Stimulated activated CD4-positive, alpha-beta T cell treated with anti-CD3 and anti-CD28 coated beads, Interleukin-1b, Interleukin-23, amount 100 ng/mL, for 4 hours (primary cell): Measurements from ENCODE around the gene DYNC1I2.
"Not testable (repeated sequence)": the region's sequence is repeated elsewhere in the genome, so short reads cannot be mapped to it uniquely, and the experiment has no call there.

Experiments used
- DNase-seq, 2 donors: peaks; one replicate each; pipeline ENCODE4 v3.0.0-alpha.2; 2020; ENCODE audit warnings: low read depth in 2 of 2

DYNC1I2 gene

GRCh38 chr2:171774581-171774980 is 87.3 kb downstream of the DYNC1I2 start:
- DNase-seq, result not testable (repeated sequence)

GRCh38 chr2:171778515-171778914 is 91.2 kb downstream of the DYNC1I2 start:
- no peak for DNase-seq

GRCh38 chr2:171785450-171785849 is 98.2 kb downstream of the DYNC1I2 start:
- DNase-seq, result no peak

- DNase-seq, result no peak
These were observed 100.2 kb downstream of the DYNC1I2 start for GRCh38 chr2:171787333-171788072.

- DNase-seq, result no peak
These were observed 101.2 kb downstream of the DYNC1I2 start for GRCh38 chr2:171788316-171788993.

GRCh38 chr2:171789956-171790355 is 102.7 kb downstream of the DYNC1I2 start:
- DNase-seq, result no peak

GRCh38 chr2:171791361-171791760 is 104.1 kb downstream of the DYNC1I2 start:
- DNase-seq, result no peak

GRCh38 chr2:171792157-171792556 is 104.9 kb downstream of the DYNC1I2 start:
- DNase-seq, result no peak

GRCh38 chr2:171792886-171793580 is 105.8 kb downstream of the DYNC1I2 start:
- DNase-seq, result no peak

- DNase-seq, result no peak
These were observed 106.7 kb downstream of the DYNC1I2 start for GRCh38 chr2:171793691-171794678.

- no peak for DNase-seq
These were observed 107.6 kb downstream of the DYNC1I2 start for GRCh38 chr2:171794918-171795317.
